Endothelial cell (in vitro differentiated cells): ENCODE measurements around the gene CACNA2D4. TPM values are rescaled to one million over a fixed set of nuclear protein-coding genes. Genes with fewer than 3 reads are reported as not detected.

Experiments
- DNase-seq: peaks from one replicate; pipeline ENCODE4 v3.0.0; 2021; ENCODE audit warnings: low spot score
- H3K27ac Mint-ChIP-seq: one replicate; pipeline ENCODE4 v1.8.0; 2021; ENCODE audit warnings: mixed read lengths, inconsistent platforms; ENCODE audit not compliant: unreplicated experiment
- H3K27me3 Mint-ChIP-seq: one replicate; pipeline ENCODE4 v1.8.0; 2021; ENCODE audit warnings: mild to moderate bottlenecking, moderate library complexity, mixed read lengths, inconsistent platforms; ENCODE audit not compliant: unreplicated experiment
- H3K36me3 Mint-ChIP-seq: one replicate; pipeline ENCODE4 v1.8.0; 2021; ENCODE audit warnings: mild to moderate bottlenecking, low read depth, mixed read lengths, inconsistent platforms; ENCODE audit not compliant: unreplicated experiment
- H3K4me1 Mint-ChIP-seq: one replicate; pipeline ENCODE4 v1.8.0; 2021; ENCODE audit warnings: mild to moderate bottlenecking, mixed read lengths, inconsistent platforms; ENCODE audit not compliant: unreplicated experiment
- H3K4me3 Mint-ChIP-seq: one replicate; pipeline ENCODE4 v1.8.0; 2021; ENCODE audit warnings: mild to moderate bottlenecking, mixed read lengths, inconsistent platforms; ENCODE audit not compliant: unreplicated experiment
- H3K9me3 Mint-ChIP-seq: one replicate; pipeline ENCODE4 v1.8.0; 2021; ENCODE audit warnings: mixed read lengths, inconsistent platforms; ENCODE audit not compliant: unreplicated experiment
- CTCF ChIP-seq: fragments of 200-600 bp; sonication (generic); IDR thresholded peaks from one replicate; pipeline ENCODE4 v1.5.0; 2021; ENCODE audit warnings: antibody characterized with exemption; ENCODE audit not compliant: unreplicated experiment
- total RNA-seq: library from RNA; stranded (reverse); fragmentation: NEBNext Ultra II Directional; extraction: Animal tissue kit (Norgen Biotek cat#: 25700); gene quantifications from one replicate; pipeline ENCODE4 v1.2.1, GENCODE V29; 2021; ENCODE audit not compliant: unreplicated experiment

CACNA2D4 gene
- total RNA-seq, 1 donor from 2014 or later = 0.28 TPM

GRCh38 chr12:1932264-1932777, 13.9 kb upstream of the CACNA2D4 start:
- Mint-ChIP-seq H3K4me3 (no peak overlapping the region), H3K27ac (no peak overlapping the region), H3K36me3 (peaks cover 13% of the 10 kb centered on the region), H3K9me3 (no peaks in the 10 kb centered on the region), H3K27me3 (peaks cover 5% of the 10 kb centered on the region), H3K4me1 (peaks cover 5% of the 10 kb centered on the region)
- no peak for DNase-seq
- no peak for TF ChIP-seq CTCF

- no peak for TF ChIP-seq CTCF
- Mint-ChIP-seq H3K9me3 (no peaks in the 10 kb centered on the region), H3K27me3 (peaks cover 10% of the 10 kb centered on the region), H3K36me3 (peaks cover 8% of the 10 kb centered on the region), H3K4me3 (no peak overlapping the region), H3K27ac (no peak overlapping the region), H3K4me1 (peaks cover 9% of the 10 kb centered on the region)
- no peak for DNase-seq
These were observed 13.2 kb upstream of the CACNA2D4 start for GRCh38 chr12:1931642-1932041.

GRCh38 chr12:1930803-1931597, 12.5 kb upstream of the CACNA2D4 start:
- Mint-ChIP-seq H3K27me3 (peaks cover 10% of the 10 kb centered on the region), H3K4me3 (no peak overlapping the region), H3K36me3 (peaks cover 8% of the 10 kb centered on the region), H3K27ac (no peak overlapping the region), H3K9me3 (no peaks in the 10 kb centered on the region), H3K4me1 (peaks cover 9% of the 10 kb centered on the region)
- DNase-seq = no peak
- TF ChIP-seq CTCF = no peak

- Mint-ChIP-seq H3K4me3 (no peak overlapping the region), H3K4me1 (peaks cover 10% of the 10 kb centered on the region), H3K27me3 (peaks cover 10% of the 10 kb centered on the region), H3K9me3 (no peaks in the 10 kb centered on the region), H3K27ac (no peak overlapping the region), H3K36me3 (peaks cover 8% of the 10 kb centered on the region)
- DNase-seq = no peak
- no peak for TF ChIP-seq CTCF
These were observed 11.7 kb upstream of the CACNA2D4 start for GRCh38 chr12:1929985-1930802.
